WTC11 (cell line): ENCODE data around the gene FAM193B. TPM values are rescaled to one million over a fixed set of nuclear protein-coding genes. Genes with fewer than 3 reads are reported as not detected.

Experiments
- EMX1 ChIP-seq: fragments of 250-450 bp; sonication (Bioruptor Pico); IDR thresholded peaks from 2 replicates; pipeline ENCODE4 v1.8.0; 2021; ENCODE audit warnings: mild to moderate bottlenecking
- FOXJ3 ChIP-seq: sonication (generic); formaldehyde crosslinking; IDR thresholded peaks from 2 replicates; pipeline ENCODE4 v1.9.0; 2021; ENCODE audit warnings: missing genetic modification reagents, mild to moderate bottlenecking, borderline replicate concordance
- NFATC4 ChIP-seq: fragments of 250-450 bp; sonication (Bioruptor Pico); IDR thresholded peaks from 2 replicates; pipeline ENCODE4 v1.9.0; 2021; ENCODE audit warnings: mild to moderate bottlenecking
- NFYB ChIP-seq: sonication (generic); formaldehyde crosslinking; conservative IDR thresholded peaks from 2 replicates; pipeline ENCODE4 v1.8.0; 2022; ENCODE audit warnings: low read depth, missing genetic modification reagents
- RELA ChIP-seq: sonication (generic); formaldehyde crosslinking; IDR thresholded peaks from 2 replicates; pipeline ENCODE4 v1.8.1; 2022; ENCODE audit warnings: missing genetic modification reagents, mild to moderate bottlenecking, borderline replicate concordance
- SOX15 ChIP-seq: fragments of 250-450 bp; sonication (Bioruptor Pico); IDR thresholded peaks from 2 replicates; pipeline ENCODE4 v1.9.0; 2021; ENCODE audit warnings: mild to moderate bottlenecking
- ZNF121 ChIP-seq: sonication (generic); formaldehyde crosslinking; IDR thresholded peaks from 2 replicates; pipeline ENCODE4 v1.8.0; 2023; ENCODE audit warnings: missing genetic modification reagents
- ZNF263 ChIP-seq: sonication (generic); formaldehyde crosslinking; IDR thresholded peaks from 2 replicates; pipeline ENCODE4 v1.8.1; 2022; ENCODE audit warnings: low read depth, mild to moderate bottlenecking, moderate library complexity, missing genetic modification reagents
- ZNF423 ChIP-seq: fragments of 250-450 bp; sonication (Bioruptor Pico); IDR thresholded peaks from 2 replicates; pipeline ENCODE4 v2.1.2; 2022; ENCODE audit warnings: mild to moderate bottlenecking, moderate library complexity
- total RNA-seq: library from RNA; stranded (reverse); gene quantifications from 3 replicates; pipeline ENCODE4 v1.2.3, GENCODE V29; 2021
- TF ChIP-seq, protein P1 (sequence below): fragments of 250-450 bp; sonication (Bioruptor Pico); IDR thresholded peaks from 2 replicates; pipeline ENCODE4 v1.9.0; 2021; ENCODE audit warnings: mild to moderate bottlenecking, borderline replicate concordance
- TF ChIP-seq, protein P2 (sequence below): fragments of 250-450 bp; sonication (Bioruptor Pico); IDR thresholded peaks from 2 replicates; pipeline ENCODE4 v1.9.0; 2021; ENCODE audit warnings: mild to moderate bottlenecking
- TF ChIP-seq, protein P3 (sequence below): fragments of 250-450 bp; sonication (Bioruptor Pico); IDR thresholded peaks from 2 replicates; pipeline ENCODE4 v1.8.0; 2021; ENCODE audit warnings: mild to moderate bottlenecking
- TF ChIP-seq, protein P4 (sequence below): fragments of 250-450 bp; sonication (Bioruptor Pico); conservative IDR thresholded peaks from 2 replicates; pipeline ENCODE4 v1.9.0; 2021; ENCODE audit warnings: mild to moderate bottlenecking
- TF ChIP-seq, protein P5 (sequence below): sonication (generic); formaldehyde crosslinking; IDR thresholded peaks from 2 replicates; pipeline ENCODE4 v1.8.1; 2023; ENCODE audit warnings: mild to moderate bottlenecking, missing genetic modification reagents
- TF ChIP-seq, protein P6 (sequence below): sonication (generic); formaldehyde crosslinking; IDR thresholded peaks from 2 replicates; pipeline ENCODE4 v1.8.1; 2023; ENCODE audit warnings: mild to moderate bottlenecking, missing genetic modification reagents, moderate library complexity
- TF ChIP-seq, protein P7 (sequence below): sonication (generic); formaldehyde crosslinking; IDR thresholded peaks from 2 replicates; pipeline ENCODE4 v1.8.0; 2022; ENCODE audit warnings: missing genetic modification reagents
- TF ChIP-seq, protein P8 (sequence below): sonication (generic); formaldehyde crosslinking; IDR thresholded peaks from 2 replicates; pipeline ENCODE4 v1.8.1; 2023; ENCODE audit warnings: mild to moderate bottlenecking, missing genetic modification reagents, borderline replicate concordance

FAM193B gene
- total RNA-seq, 1 experiment from 2014 or later = 101 TPM

DNA sequence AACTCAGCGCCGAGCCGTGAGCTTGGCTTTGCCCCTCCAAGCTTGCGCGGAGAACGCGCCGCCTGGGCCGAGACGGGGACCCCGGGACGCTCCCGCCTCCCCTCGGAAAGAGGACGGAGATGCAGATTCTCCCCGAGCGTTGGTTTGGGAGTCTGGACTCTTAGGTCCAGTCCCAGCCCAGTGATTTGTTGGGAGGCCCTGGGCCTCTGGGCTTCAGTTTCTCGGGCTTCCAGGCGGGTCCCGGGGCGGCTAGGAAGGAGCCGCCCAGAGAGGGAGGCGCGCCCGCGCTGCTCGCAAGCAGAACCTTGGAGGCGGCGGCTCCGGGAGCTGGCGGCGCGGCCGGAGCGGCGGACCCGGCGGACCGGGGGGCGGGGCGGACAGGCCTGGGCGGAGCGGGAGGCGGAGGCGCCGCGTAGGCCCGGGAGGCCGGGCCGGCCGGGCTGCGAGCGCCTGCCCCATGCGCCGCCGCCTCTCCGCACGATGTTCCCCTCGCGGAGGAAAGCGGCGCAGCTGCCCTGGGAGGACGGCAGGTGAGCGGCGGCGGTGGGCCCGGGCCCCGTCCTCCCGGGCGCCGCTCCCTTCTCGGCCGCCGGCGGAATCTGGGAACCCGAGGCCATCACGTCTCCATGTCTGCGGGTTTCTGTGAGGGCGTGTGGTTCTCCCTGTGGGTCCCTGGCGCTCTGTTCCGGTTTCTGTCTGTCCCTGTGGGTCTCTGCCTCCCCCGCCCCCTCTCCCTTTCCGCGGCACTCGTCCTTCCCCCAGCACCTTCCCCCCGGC lies 45.6 kb upstream of the FAM193B start, which contains the start of gene B4GALT7 (continued):
- TF ChIP-seq, protein P1, sequence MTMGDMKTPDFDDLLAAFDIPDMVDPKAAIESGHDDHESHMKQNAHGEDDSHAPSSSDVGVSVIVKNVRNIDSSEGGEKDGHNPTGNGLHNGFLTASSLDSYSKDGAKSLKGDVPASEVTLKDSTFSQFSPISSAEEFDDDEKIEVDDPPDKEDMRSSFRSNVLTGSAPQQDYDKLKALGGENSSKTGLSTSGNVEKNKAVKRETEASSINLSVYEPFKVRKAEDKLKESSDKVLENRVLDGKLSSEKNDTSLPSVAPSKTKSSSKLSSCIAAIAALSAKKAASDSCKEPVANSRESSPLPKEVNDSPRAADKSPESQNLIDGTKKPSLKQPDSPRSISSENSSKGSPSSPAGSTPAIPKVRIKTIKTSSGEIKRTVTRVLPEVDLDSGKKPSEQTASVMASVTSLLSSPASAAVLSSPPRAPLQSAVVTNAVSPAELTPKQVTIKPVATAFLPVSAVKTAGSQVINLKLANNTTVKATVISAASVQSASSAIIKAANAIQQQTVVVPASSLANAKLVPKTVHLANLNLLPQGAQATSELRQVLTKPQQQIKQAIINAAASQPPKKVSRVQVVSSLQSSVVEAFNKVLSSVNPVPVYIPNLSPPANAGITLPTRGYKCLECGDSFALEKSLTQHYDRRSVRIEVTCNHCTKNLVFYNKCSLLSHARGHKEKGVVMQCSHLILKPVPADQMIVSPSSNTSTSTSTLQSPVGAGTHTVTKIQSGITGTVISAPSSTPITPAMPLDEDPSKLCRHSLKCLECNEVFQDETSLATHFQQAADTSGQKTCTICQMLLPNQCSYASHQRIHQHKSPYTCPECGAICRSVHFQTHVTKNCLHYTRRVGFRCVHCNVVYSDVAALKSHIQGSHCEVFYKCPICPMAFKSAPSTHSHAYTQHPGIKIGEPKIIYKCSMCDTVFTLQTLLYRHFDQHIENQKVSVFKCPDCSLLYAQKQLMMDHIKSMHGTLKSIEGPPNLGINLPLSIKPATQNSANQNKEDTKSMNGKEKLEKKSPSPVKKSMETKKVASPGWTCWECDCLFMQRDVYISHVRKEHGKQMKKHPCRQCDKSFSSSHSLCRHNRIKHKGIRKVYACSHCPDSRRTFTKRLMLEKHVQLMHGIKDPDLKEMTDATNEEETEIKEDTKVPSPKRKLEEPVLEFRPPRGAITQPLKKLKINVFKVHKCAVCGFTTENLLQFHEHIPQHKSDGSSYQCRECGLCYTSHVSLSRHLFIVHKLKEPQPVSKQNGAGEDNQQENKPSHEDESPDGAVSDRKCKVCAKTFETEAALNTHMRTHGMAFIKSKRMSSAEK (CRISPR knock-in tag) = no peak
- TF ChIP-seq, protein P2, sequence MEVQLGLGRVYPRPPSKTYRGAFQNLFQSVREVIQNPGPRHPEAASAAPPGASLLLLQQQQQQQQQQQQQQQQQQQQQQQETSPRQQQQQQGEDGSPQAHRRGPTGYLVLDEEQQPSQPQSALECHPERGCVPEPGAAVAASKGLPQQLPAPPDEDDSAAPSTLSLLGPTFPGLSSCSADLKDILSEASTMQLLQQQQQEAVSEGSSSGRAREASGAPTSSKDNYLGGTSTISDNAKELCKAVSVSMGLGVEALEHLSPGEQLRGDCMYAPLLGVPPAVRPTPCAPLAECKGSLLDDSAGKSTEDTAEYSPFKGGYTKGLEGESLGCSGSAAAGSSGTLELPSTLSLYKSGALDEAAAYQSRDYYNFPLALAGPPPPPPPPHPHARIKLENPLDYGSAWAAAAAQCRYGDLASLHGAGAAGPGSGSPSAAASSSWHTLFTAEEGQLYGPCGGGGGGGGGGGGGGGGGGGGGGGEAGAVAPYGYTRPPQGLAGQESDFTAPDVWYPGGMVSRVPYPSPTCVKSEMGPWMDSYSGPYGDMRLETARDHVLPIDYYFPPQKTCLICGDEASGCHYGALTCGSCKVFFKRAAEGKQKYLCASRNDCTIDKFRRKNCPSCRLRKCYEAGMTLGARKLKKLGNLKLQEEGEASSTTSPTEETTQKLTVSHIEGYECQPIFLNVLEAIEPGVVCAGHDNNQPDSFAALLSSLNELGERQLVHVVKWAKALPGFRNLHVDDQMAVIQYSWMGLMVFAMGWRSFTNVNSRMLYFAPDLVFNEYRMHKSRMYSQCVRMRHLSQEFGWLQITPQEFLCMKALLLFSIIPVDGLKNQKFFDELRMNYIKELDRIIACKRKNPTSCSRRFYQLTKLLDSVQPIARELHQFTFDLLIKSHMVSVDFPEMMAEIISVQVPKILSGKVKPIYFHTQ (CRISPR knock-in tag) = no peak
- TF ChIP-seq ZNF423 (CRISPR knock-in tag) (no peak), NFATC4 (CRISPR knock-in tag) (no peak), NFYB (CRISPR knock-in tag) (no peak), ZNF121 (CRISPR knock-in tag) (no peak), SOX15 (CRISPR knock-in tag) (no peak), RELA (CRISPR knock-in tag) (peak; percentile 62), EMX1 (no peak), ZNF263 (CRISPR knock-in tag) (no peak), FOXJ3 (no peak)
- TF ChIP-seq, protein P3, sequence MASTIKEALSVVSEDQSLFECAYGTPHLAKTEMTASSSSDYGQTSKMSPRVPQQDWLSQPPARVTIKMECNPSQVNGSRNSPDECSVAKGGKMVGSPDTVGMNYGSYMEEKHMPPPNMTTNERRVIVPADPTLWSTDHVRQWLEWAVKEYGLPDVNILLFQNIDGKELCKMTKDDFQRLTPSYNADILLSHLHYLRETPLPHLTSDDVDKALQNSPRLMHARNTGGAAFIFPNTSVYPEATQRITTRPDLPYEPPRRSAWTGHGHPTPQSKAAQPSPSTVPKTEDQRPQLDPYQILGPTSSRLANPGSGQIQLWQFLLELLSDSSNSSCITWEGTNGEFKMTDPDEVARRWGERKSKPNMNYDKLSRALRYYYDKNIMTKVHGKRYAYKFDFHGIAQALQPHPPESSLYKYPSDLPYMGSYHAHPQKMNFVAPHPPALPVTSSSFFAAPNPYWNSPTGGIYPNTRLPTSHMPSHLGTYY (CRISPR knock-in tag) = no peak
- TF ChIP-seq, protein P4, sequence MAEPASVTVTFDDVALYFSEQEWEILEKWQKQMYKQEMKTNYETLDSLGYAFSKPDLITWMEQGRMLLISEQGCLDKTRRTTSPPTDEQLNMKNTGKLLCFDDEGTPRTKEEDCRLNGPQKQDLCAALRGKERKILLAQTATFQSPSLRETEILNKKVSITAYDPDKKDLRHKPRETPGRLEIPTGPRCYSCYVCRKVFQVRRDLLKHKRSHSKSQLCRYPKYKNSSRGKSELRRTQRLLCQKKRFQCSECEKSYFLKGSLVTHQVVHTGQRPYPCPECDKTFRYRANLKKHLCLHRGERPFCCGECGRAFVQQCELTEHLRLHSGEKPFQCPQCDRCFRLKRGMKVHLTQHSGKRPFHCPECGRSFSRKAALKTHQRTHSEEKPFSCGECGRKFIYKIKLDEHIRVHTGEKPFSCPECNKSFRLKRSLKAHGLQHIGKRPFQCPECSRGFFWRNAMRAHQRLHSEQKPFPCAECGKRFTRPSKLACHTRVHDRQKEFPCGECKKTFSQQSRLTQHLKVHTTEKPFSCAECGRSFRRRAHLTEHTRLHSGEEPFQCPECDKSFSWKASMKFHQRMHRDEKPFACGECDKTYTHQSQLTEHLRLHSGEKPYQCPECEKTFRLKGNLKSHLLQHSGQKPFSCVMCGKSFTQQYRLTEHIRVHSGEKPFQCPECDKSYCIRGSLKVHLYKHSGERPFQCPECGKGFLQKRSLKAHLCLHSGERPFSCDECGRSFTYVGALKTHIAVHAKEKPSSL (CRISPR knock-in tag) = no peak
- TF ChIP-seq, protein P5, sequence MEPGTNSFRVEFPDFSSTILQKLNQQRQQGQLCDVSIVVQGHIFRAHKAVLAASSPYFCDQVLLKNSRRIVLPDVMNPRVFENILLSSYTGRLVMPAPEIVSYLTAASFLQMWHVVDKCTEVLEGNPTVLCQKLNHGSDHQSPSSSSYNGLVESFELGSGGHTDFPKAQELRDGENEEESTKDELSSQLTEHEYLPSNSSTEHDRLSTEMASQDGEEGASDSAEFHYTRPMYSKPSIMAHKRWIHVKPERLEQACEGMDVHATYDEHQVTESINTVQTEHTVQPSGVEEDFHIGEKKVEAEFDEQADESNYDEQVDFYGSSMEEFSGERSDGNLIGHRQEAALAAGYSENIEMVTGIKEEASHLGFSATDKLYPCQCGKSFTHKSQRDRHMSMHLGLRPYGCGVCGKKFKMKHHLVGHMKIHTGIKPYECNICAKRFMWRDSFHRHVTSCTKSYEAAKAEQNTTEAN (CRISPR knock-in tag) = no peak; the same call in 1 of the 2 replicates
- TF ChIP-seq, protein P6, sequence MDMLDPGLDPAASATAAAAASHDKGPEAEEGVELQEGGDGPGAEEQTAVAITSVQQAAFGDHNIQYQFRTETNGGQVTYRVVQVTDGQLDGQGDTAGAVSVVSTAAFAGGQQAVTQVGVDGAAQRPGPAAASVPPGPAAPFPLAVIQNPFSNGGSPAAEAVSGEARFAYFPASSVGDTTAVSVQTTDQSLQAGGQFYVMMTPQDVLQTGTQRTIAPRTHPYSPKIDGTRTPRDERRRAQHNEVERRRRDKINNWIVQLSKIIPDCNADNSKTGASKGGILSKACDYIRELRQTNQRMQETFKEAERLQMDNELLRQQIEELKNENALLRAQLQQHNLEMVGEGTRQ (CRISPR knock-in tag) = peak; percentile 5; the same call in 1 of the 2 replicates
- TF ChIP-seq, protein P7, sequence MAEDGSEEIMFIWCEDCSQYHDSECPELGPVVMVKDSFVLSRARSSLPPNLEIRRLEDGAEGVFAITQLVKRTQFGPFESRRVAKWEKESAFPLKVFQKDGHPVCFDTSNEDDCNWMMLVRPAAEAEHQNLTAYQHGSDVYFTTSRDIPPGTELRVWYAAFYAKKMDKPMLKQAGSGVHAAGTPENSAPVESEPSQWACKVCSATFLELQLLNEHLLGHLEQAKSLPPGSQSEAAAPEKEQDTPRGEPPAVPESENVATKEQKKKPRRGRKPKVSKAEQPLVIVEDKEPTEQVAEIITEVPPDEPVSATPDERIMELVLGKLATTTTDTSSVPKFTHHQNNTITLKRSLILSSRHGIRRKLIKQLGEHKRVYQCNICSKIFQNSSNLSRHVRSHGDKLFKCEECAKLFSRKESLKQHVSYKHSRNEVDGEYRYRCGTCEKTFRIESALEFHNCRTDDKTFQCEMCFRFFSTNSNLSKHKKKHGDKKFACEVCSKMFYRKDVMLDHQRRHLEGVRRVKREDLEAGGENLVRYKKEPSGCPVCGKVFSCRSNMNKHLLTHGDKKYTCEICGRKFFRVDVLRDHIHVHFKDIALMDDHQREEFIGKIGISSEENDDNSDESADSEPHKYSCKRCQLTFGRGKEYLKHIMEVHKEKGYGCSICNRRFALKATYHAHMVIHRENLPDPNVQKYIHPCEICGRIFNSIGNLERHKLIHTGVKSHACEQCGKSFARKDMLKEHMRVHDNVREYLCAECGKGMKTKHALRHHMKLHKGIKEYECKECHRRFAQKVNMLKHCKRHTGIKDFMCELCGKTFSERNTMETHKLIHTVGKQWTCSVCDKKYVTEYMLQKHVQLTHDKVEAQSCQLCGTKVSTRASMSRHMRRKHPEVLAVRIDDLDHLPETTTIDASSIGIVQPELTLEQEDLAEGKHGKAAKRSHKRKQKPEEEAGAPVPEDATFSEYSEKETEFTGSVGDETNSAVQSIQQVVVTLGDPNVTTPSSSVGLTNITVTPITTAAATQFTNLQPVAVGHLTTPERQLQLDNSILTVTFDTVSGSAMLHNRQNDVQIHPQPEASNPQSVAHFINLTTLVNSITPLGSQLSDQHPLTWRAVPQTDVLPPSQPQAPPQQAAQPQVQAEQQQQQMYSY = 0 out of 2 replicates have a peak, but pooled peaks have one; percentile 21
- TF ChIP-seq, protein P8, sequence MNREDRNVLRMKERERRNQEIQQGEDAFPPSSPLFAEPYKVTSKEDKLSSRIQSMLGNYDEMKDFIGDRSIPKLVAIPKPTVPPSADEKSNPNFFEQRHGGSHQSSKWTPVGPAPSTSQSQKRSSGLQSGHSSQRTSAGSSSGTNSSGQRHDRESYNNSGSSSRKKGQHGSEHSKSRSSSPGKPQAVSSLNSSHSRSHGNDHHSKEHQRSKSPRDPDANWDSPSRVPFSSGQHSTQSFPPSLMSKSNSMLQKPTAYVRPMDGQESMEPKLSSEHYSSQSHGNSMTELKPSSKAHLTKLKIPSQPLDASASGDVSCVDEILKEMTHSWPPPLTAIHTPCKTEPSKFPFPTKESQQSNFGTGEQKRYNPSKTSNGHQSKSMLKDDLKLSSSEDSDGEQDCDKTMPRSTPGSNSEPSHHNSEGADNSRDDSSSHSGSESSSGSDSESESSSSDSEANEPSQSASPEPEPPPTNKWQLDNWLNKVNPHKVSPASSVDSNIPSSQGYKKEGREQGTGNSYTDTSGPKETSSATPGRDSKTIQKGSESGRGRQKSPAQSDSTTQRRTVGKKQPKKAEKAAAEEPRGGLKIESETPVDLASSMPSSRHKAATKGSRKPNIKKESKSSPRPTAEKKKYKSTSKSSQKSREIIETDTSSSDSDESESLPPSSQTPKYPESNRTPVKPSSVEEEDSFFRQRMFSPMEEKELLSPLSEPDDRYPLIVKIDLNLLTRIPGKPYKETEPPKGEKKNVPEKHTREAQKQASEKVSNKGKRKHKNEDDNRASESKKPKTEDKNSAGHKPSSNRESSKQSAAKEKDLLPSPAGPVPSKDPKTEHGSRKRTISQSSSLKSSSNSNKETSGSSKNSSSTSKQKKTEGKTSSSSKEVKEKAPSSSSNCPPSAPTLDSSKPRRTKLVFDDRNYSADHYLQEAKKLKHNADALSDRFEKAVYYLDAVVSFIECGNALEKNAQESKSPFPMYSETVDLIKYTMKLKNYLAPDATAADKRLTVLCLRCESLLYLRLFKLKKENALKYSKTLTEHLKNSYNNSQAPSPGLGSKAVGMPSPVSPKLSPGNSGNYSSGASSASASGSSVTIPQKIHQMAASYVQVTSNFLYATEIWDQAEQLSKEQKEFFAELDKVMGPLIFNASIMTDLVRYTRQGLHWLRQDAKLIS (CRISPR knock-in tag) = no peak
